GM12891 (cell line): ENCODE data around the gene ZNF184.

Experiments used
- POLR2A ChIP-seq: IDR thresholded peaks from 2 replicates; pipeline ENCODE4 v1.6.1; 2011; ENCODE audit warnings: low read depth, low read length, control low read depth
- POLR2AphosphoS5 ChIP-seq: IDR thresholded peaks from 2 replicates; pipeline ENCODE4 v1.6.1; 2011; ENCODE audit warnings: low read depth, low read length, control low read depth
- SPI1 ChIP-seq: IDR thresholded peaks from 2 replicates; pipeline ENCODE4 v1.6.1; 2011; ENCODE audit warnings: low read depth, low read length, control low read depth

DNA sequence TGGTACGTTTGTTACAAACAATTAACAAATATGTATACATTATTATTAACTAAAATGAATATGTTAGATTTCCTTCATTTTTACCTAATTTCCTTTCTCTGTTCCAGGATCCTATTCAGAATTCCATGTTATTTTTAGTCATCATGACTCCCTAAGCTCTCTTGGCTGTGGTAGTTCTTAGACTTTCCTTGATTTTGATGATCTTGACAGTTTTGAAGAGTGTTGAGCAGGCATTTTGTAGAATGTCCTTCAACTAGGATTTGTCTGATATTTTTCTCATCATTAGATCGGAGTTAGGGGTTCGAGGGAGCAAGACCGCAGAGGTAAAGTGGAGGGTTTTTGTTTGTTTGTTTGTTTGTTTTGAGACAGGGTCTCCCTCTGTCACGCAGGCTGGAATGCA lies 44.3 kb upstream of the ZNF184 start:
- TF ChIP-seq POLR2A (no peak), POLR2AphosphoS5 (no peak), SPI1 (no peak)
